H1 (cell line): ENCODE measurements around the gene MED12L. TPM values are rescaled to one million over a fixed set of nuclear protein-coding genes. Genes with fewer than 3 reads are reported as not detected.

Experiments
- CTCF ChIA-PET: fragments of 300-600 bp; sonication (Branson Sonifier 250); formaldehyde crosslinking; loops from one replicate; lab custom pipeline; 2021; ENCODE audit not compliant: partially characterized antibody; lab: Charles Lee
- POLR2A ChIA-PET: fragments of 300-600 bp; sonication (Branson Sonifier 250); formaldehyde crosslinking; loops from one replicate; lab custom pipeline; 2021; ENCODE audit warnings: inconsistent platforms; ENCODE audit not compliant: partially characterized antibody; lab: Charles Lee
- DNase-seq, 2 experiments: peaks; one replicate each; pipeline versions ENCODE4 v3.0.0 to v3.0.0-alpha.2; 2010 to 2022; ENCODE audit warnings: low spot score in 2 of 2, low read depth in 1 of 2, mixed read lengths in 1 of 2
- FAIRE-seq: peaks from 2 replicates; lab custom pipeline; 2011; peaks lifted over from hg19 to GRCh38; lab: Jason Lieb, UNC
- H2AFZ ChIP-seq: 2 replicates; pipeline ENCODE4 v1.8.1; 2012; ENCODE audit warnings: low read length, inconsistent platforms
- H2AK5ac ChIP-seq: 2 replicates; pipeline ENCODE4 v1.6.1; 2013; ENCODE audit warnings: low read depth, low read length
- H2BK120ac ChIP-seq: replicated peaks from 2 replicates; pipeline ENCODE3; 2013; ENCODE audit warnings: low read depth, low read length, inconsistent platforms
- H2BK12ac ChIP-seq: 2 replicates; pipeline ENCODE4 v1.6.1; 2013; ENCODE audit warnings: low read depth, low read length
- H2BK15ac ChIP-seq: 2 replicates; pipeline ENCODE4 v1.6.1; 2013; ENCODE audit warnings: low read length
- H2BK20ac ChIP-seq: 2 replicates; pipeline ENCODE4 v1.6.1; 2013; ENCODE audit warnings: low read length
- H2BK5ac ChIP-seq: 2 replicates; pipeline ENCODE4 v1.6.1; 2013; ENCODE audit warnings: low read depth, low read length
- H3K14ac ChIP-seq: 2 replicates; pipeline ENCODE4 v1.6.1; 2013; ENCODE audit warnings: inconsistent platforms; ENCODE audit not compliant: insufficient read length
- H3K18ac ChIP-seq: 2 replicates; pipeline ENCODE4 v1.6.1; 2013; ENCODE audit warnings: low read length; ENCODE audit errors: extremely low read depth
- H3K23ac ChIP-seq: 2 replicates; pipeline ENCODE4 v1.6.1; 2013; ENCODE audit warnings: inconsistent platforms; ENCODE audit not compliant: insufficient read length
- H3K23me2 ChIP-seq: 2 replicates; pipeline ENCODE4 v1.6.1; 2013; ENCODE audit warnings: low read depth, low read length
- H3K27ac ChIP-seq: 2 replicates; pipeline ENCODE4 v1.6.1; 2011; ENCODE audit warnings: low read depth, low read length, inconsistent platforms
- H3K27me3 ChIP-seq, 4 experiments: replicated peaks in 1 of 4; 1 replicate in 1 of 4; 2 replicates in 3 of 4; pipeline versions ENCODE4 v1.6.1 to v1.8.1; 2011 to 2013; ENCODE audit warnings: low read length in 3 of 4, mild to moderate bottlenecking in 3 of 4, inconsistent platforms in 2 of 4, mixed read lengths in 2 of 4, moderate library complexity in 1 of 4; ENCODE audit not compliant: control insufficient read depth in 3 of 4, insufficient read depth in 3 of 4; ENCODE audit errors: extremely low read depth in 1 of 4
- H3K36me3 ChIP-seq, 4 experiments: 2 replicates each; pipeline versions ENCODE4 v1.6.1 to v1.8.1; 2011 to 2013; ENCODE audit warnings: mild to moderate bottlenecking in 4 of 4, low read length in 3 of 4, moderate library complexity in 2 of 4, control low read depth in 1 of 4, inconsistent platforms in 1 of 4; ENCODE audit not compliant: insufficient read depth in 4 of 4, control insufficient read depth in 2 of 4
- H3K4ac ChIP-seq: replicated peaks from 2 replicates; pipeline ENCODE3; 2013; ENCODE audit warnings: low read length, low read depth, mixed read lengths, inconsistent platforms; ENCODE audit not compliant: insufficient read length
- H3K4me1 ChIP-seq, 4 experiments: replicated peaks in 1 of 4; 1 replicate in 1 of 4; 2 replicates in 3 of 4; pipeline versions ENCODE4 v1.6.1 to v1.8.1; 2011 to 2013; ENCODE audit warnings: low read length in 3 of 4, inconsistent platforms in 2 of 4, mixed read lengths in 1 of 4; ENCODE audit not compliant: insufficient read depth in 4 of 4, control insufficient read depth in 3 of 4
- H3K4me2 ChIP-seq, 2 experiments: 2 replicates each; pipeline versions ENCODE4 v1.6.1 to v1.8.1; 2011 to 2013; ENCODE audit warnings: low read depth in 2 of 2, low read length in 2 of 2, control low read depth in 1 of 2, inconsistent platforms in 1 of 2, mild to moderate bottlenecking in 1 of 2; ENCODE audit not compliant: insufficient read depth in 1 of 2
- H3K4me3 ChIP-seq, 4 experiments: fragments of 200-600, 300-600 bp in 1 of 4; sonication (generic), shearing (Covaris generic), sonication (Bioruptor Twin) in 1 of 4; 2 replicates each; pipeline versions ENCODE4 v1.5.1 to v1.8.1; 2011 to 2016; ENCODE audit warnings: low read length in 4 of 4, low read depth in 3 of 4, control low read depth in 2 of 4, inconsistent platforms in 2 of 4, mild to moderate bottlenecking in 2 of 4, mixed read lengths in 1 of 4, moderate library complexity in 1 of 4; ENCODE audit not compliant: insufficient read depth in 2 of 4; ENCODE audit errors: extremely low read depth in 1 of 4
- H3K56ac ChIP-seq: replicated peaks from 2 replicates; pipeline ENCODE3; 2013; ENCODE audit warnings: low read depth, mild to moderate bottlenecking, mixed read lengths, low read length, inconsistent platforms; ENCODE audit not compliant: insufficient read length
- H3K79me1 ChIP-seq: 2 replicates; pipeline ENCODE4 v1.6.1; 2013; ENCODE audit warnings: low read depth, low read length, control low read depth
- H3K79me2 ChIP-seq, 2 experiments: 2 replicates each; pipeline versions ENCODE4 v1.6.1 to v1.8.1; 2012 to 2013; ENCODE audit warnings: low read length in 2 of 2, mild to moderate bottlenecking in 2 of 2, inconsistent platforms in 1 of 2; ENCODE audit not compliant: insufficient read depth in 2 of 2, control insufficient read depth in 1 of 2
- H3K9ac ChIP-seq, 4 experiments: replicated peaks in 1 of 4; 1 replicate in 1 of 4; 2 replicates in 3 of 4; pipeline versions ENCODE4 v1.6.1 to v1.8.1; 2011 to 2013; ENCODE audit warnings: low read depth in 3 of 4, low read length in 3 of 4, control low read depth in 2 of 4, mild to moderate bottlenecking in 2 of 4, moderate library complexity in 2 of 4, inconsistent platforms in 1 of 4; ENCODE audit errors: extremely low read depth in 1 of 4
- H3K9me3 ChIP-seq, 2 experiments: 2 replicates each; pipeline versions ENCODE4 v1.6.1 to v1.8.1; 2012 to 2013; ENCODE audit warnings: mild to moderate bottlenecking in 2 of 2, moderate library complexity in 2 of 2, control low read depth in 1 of 2, inconsistent platforms in 1 of 2, low read depth in 1 of 2, low read length in 1 of 2, mixed read lengths in 1 of 2; ENCODE audit not compliant: insufficient read depth in 2 of 2
- H4K20me1 ChIP-seq, 2 experiments: replicated peaks in 1 of 2; 2 replicates each; pipeline versions ENCODE3 to v1.8.1; 2011 to 2013; ENCODE audit warnings: inconsistent platforms in 2 of 2, low read length in 2 of 2, mild to moderate bottlenecking in 1 of 2; ENCODE audit not compliant: insufficient read depth in 2 of 2, control insufficient read depth in 1 of 2
- H4K5ac ChIP-seq: 2 replicates; pipeline ENCODE4 v1.6.1; 2013; ENCODE audit warnings: low read length, low read depth, mixed read lengths, inconsistent platforms; ENCODE audit not compliant: insufficient read length
- H4K8ac ChIP-seq: 2 replicates; pipeline ENCODE4 v1.8.0; 2013; ENCODE audit warnings: mild to moderate bottlenecking, moderate library complexity, low read length, inconsistent platforms; ENCODE audit not compliant: insufficient read depth; ENCODE audit errors: extremely low read depth
- H4K91ac ChIP-seq: replicated peaks from 2 replicates; pipeline ENCODE3; 2013; ENCODE audit warnings: low read length, mixed read lengths, inconsistent platforms; ENCODE audit not compliant: insufficient read length
- CTCF ChIP-seq, 3 experiments: IDR thresholded peaks; 1 replicate in 2 of 3; 2 replicates in 1 of 3; pipeline versions ENCODE4 v1.5.1 to v1.6.1; 2011; ENCODE audit warnings: low read length in 3 of 3, mild to moderate bottlenecking in 3 of 3, inconsistent platforms in 2 of 3, low read depth in 1 of 3, moderate library complexity in 1 of 3; ENCODE audit not compliant: insufficient read depth in 1 of 3; ENCODE audit errors: control extremely low read depth in 1 of 3
- RAD21 ChIP-seq, 2 experiments: IDR thresholded peaks in 1 of 2; conservative IDR thresholded peaks in 1 of 2; 2 replicates each; pipeline ENCODE4 v1.6.1; 2011; ENCODE audit warnings: low read depth in 2 of 2, low read length in 2 of 2, improper control_type of control experiment in 1 of 2, inconsistent platforms in 1 of 2, mild to moderate bottlenecking in 1 of 2, moderate library complexity in 1 of 2
- TEAD4 ChIP-seq: IDR thresholded peaks from 2 replicates; pipeline ENCODE4 v1.6.1; 2012; ENCODE audit warnings: low read depth, low read length, inconsistent platforms, mixed read lengths
- WGBS, 2 experiments: shearing (Covaris generic) in 1 of 2; methylation state at CpG; one replicate each; pipeline versions ENCODE4 v1.1.6 to v1.1.7; 2013 to 2015; ENCODE audit warnings: low lambda C conversion rate in 2 of 2, mixed read lengths in 2 of 2, inconsistent platforms in 1 of 2, low coverage in 1 of 2, missing lambda C conversion rate in 1 of 2; ENCODE audit not compliant: insufficient replicate concordance in 2 of 2, insufficient coverage in 1 of 2, insufficient read length in 1 of 2; ENCODE audit errors: extremely low coverage in 1 of 2, missing lambda C conversion rate in 1 of 2; 5-methylcytosine and 5-hydroxymethylcytosine counted together
- polyA plus RNA-seq, 7 experiments: library from polyadenylated mRNA; depleted of rRNA in 3 of 7; stranded (reverse) in 5 of 7; unstranded in 2 of 7; fragments of >200 nt in 5 of 7; fragments of 200-250 nt in 2 of 7; gene quantifications; 1 replicate in 5 of 7; 2 replicates in 1 of 7; 4 replicates in 1 of 7; pipeline versions ENCODE4 v1.2.1 to v1.2.3, GENCODE V29; 2011 to 2013; ENCODE audit warnings: missing spikeins in 2 of 7, mixed read lengths in 2 of 7
- total RNA-seq: library from RNA; stranded (reverse); fragmentation: NEBNext Ultra II Directional; extraction: Animal tissue kit (Norgen Biotek cat#: 25700); gene quantifications from 2 replicates; pipeline ENCODE4 v1.2.1, GENCODE V29; 2021

The MED12L gene
- total and polyA plus RNA-seq, 2 of the 8 experiments (the other 6 are each of a cell fraction or from before 2014, with no cell fraction given), result 3.6 to 26.2 TPM

GRCh38 chr3:151439652-151440125, 354.2 kb downstream of the MED12L start:
- no peak for DNase-seq
- Histone ChIP-seq H3K79me1 (no peaks in the 10 kb centered on the region), H2AK5ac (no peak overlapping the region), H2BK5ac (no peak overlapping the region), H3K27me3 (no peaks in the 10 kb centered on the region), H3K9me3 (no peaks in the 10 kb centered on the region), H2BK15ac (no peak overlapping the region), H3K23ac (no peak overlapping the region), H3K9ac (no peak overlapping the region), H4K20me1 (no peaks in the 10 kb centered on the region), H4K91ac (no peak overlapping the region), H2BK12ac (no peak overlapping the region), H3K36me3 (no peaks in the 10 kb centered on the region), H2AFZ (no peak overlapping the region), H3K14ac (no peak overlapping the region), H2BK20ac (no peak overlapping the region), H3K79me2 (no peaks in the 10 kb centered on the region), H4K5ac (no peak overlapping the region), H3K4me2 (no peak overlapping the region), H3K18ac (no peak overlapping the region), H3K4me1 (peaks cover 0 to 4% (median 0%) of the 10 kb centered on the region in 4 experiments; a peak in 1 of 7 replicates), H3K56ac (no peak overlapping the region), H2BK120ac (no peak overlapping the region), H3K4ac (no peak overlapping the region), H3K23me2 (no peaks in the 10 kb centered on the region), H3K4me3 (no peak overlapping the region), H3K27ac (no peak overlapping the region), H4K8ac (no peak overlapping the region)
- FAIRE-seq, result peak; percentile 71
- TF ChIP-seq TEAD4 (no peak), CTCF (IDR thresholded peaks at IDR 0.05; ENCODE audit: control extremely low read depth in 1 of 3, insufficient read depth in 1 of 3, low read depth in 1 of 3, low read length in 3 of 3) (peak in 2 of 3 experiments; percentile 58 to 66; a peak in 3 of 4 replicates), RAD21 (IDR thresholded peaks at IDR 0.05 in 1 of 2, conservative IDR thresholded peaks at IDR 0.05 in 1 of 2; ENCODE audit: low read depth in 2 of 2, low read length in 2 of 2) (peak; percentile 82 to 83)
- WGBS, 2 experiments, result 81% methylated on average over 3 of the region's 3 CpGs; no CpG with 5 or more reads in 1 of the 2 experiments
- POLR2A ChIA-PET, result no interaction called here
- CTCF ChIA-PET, result interaction anchor here (0.6 to 8.3 kb wide), 20 partner anchors 10 to 578 kb away, joined by 3 to 82 read pairs (median 4); no protein-coding TSS in a partner anchor
